WERI-Rb-1 (cell line): ENCODE measurements around the gene SETX.

Source experiments
- DNase-seq: peaks from one replicate; pipeline ENCODE4 v3.0.0-alpha.2; 2020
- H3K27ac ChIP-seq: fragments of 250-450 bp; sonication (Bioruptor Pico); 2 replicates; pipeline ENCODE4 v1.5.1; 2020; ENCODE audit warnings: mild to moderate bottlenecking, moderate library complexity
- H3K27me3 ChIP-seq: fragments of 250-450 bp; sonication (Bioruptor Pico); 2 replicates; pipeline ENCODE4 v1.5.1; 2021; ENCODE audit warnings: mild to moderate bottlenecking, low read depth, moderate library complexity; ENCODE audit not compliant: insufficient read depth, severe bottlenecking
- H3K36me3 ChIP-seq: fragments of 250-450 bp; sonication (Bioruptor Pico); 2 replicates; pipeline ENCODE4 v1.5.1; 2020; ENCODE audit warnings: mild to moderate bottlenecking, moderate library complexity
- H3K4me3 ChIP-seq: 2 replicates; pipeline ENCODE4 v1.5.1; 2011; ENCODE audit warnings: low read depth, mild to moderate bottlenecking, control low read depth, low read length
- H3K9me3 ChIP-seq: fragments of 250-450 bp; sonication (Bioruptor Pico); 2 replicates; pipeline ENCODE4 v1.5.1; 2021; ENCODE audit warnings: mild to moderate bottlenecking, moderate library complexity; ENCODE audit not compliant: severe bottlenecking
- TF ChIP-seq, protein P1 (sequence below): IDR thresholded peaks from 2 replicates; pipeline ENCODE4 v1.5.1; 2011; ENCODE audit warnings: low read depth, mild to moderate bottlenecking, control low read depth, inconsistent platforms, low read length

Gene SETX

GRCh38 chr9:132327537-132327936 lies 27.2 kb downstream of the SETX start:
- Histone ChIP-seq H3K4me3 (no peak overlapping the region), H3K9me3 (no peaks in the 10 kb centered on the region), H3K27ac (no peak overlapping the region), H3K27me3 (no peaks in the 10 kb centered on the region), H3K36me3 (peaks cover 88% of the 10 kb centered on the region)
- TF ChIP-seq, protein P1, sequence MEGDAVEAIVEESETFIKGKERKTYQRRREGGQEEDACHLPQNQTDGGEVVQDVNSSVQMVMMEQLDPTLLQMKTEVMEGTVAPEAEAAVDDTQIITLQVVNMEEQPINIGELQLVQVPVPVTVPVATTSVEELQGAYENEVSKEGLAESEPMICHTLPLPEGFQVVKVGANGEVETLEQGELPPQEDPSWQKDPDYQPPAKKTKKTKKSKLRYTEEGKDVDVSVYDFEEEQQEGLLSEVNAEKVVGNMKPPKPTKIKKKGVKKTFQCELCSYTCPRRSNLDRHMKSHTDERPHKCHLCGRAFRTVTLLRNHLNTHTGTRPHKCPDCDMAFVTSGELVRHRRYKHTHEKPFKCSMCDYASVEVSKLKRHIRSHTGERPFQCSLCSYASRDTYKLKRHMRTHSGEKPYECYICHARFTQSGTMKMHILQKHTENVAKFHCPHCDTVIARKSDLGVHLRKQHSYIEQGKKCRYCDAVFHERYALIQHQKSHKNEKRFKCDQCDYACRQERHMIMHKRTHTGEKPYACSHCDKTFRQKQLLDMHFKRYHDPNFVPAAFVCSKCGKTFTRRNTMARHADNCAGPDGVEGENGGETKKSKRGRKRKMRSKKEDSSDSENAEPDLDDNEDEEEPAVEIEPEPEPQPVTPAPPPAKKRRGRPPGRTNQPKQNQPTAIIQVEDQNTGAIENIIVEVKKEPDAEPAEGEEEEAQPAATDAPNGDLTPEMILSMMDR, result no peak
- DNase-seq, result no peak

DNA sequence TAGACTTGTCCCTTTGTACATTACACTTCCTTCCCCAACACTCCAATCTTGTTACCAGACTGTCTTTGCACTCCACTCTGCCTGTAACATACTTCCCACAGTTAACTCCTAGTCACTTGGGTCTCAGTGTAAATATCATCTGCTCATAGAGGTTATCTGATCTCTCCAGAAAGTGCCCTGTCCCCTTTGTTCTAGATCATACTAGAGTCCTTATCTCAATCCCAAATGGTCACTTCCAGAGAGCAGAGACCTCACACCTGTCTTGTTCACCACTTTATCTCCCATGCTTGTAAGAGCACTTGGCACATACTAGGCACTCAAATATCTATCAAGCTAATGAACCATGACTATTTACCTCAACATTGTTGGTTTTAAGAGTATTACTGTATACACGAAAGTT lies 30.4 kb downstream of the SETX start:
- TF ChIP-seq, protein P1, result no peak
- no peak overlapping the region for H3K4me3 ChIP-seq
- DNase-seq, result no peak
- no peaks in the 10 kb centered on the region for H3K9me3 ChIP-seq
- H3K36me3 ChIP-seq, result peaks cover 73% of the 10 kb centered on the region
- H3K27me3 ChIP-seq, result no peaks in the 10 kb centered on the region
- H3K27ac ChIP-seq, result no peak overlapping the region

DNA sequence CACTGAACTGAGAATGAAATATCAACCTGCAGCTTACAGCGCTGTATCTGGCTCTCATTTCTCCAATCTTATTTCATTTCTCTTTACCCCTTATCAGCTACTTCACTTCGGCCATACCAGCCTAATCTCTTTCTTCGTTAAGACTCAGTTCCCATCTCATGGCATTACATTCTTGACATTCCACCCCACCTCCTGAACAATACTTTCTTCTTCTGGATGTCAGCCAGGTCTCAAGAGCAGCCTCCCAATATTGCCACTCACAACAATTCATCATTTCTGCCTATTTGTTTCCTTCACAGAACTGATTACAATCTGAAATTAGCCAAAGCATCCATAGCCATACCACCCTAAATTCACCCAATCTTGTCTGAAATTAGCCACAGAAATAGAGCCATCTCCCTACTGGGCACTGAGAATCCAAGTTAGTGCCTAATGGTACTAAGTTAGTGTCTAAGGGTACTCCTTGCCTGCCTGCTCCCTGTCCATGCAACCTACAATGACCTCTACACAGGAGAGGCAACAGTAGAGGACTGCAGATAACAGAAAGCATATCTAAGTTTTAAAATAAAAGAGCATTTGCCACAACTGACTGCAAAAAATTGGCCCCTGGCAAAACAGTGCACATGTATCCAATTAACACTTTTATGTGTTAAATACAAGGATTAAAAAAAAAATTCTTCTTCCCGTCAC lies 35.2 kb downstream of the SETX start:
- DNase-seq, result no peak
- Histone ChIP-seq H3K36me3 (peaks cover 44% of the 10 kb centered on the region), H3K27me3 (no peaks in the 10 kb centered on the region), H3K27ac (no peak overlapping the region), H3K4me3 (no peak overlapping the region), H3K9me3 (no peaks in the 10 kb centered on the region)
- TF ChIP-seq, protein P1, result no peak

DNA sequence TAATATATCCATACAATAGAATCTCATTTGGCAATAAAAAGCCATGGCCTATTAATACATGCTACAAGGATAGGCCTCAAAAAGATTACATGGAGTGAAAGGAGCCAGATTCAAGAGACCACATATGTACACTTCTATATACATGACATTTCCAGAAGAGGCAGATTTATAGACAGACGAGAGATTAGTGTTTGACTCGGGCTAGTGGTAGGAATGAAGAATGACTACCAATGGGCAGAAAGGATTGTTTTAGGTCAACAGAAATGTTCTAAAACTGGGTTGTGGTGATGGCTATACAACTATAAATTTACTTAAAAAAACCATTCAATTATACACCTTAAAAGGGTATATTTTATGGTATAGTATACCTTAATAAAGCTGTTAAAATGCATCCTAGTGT lies 41.9 kb downstream of the SETX start:
- H3K27ac ChIP-seq, result no peak overlapping the region
- peaks cover 45% of the 10 kb centered on the region for H3K36me3 ChIP-seq
- H3K4me3 ChIP-seq, result no peak overlapping the region
- no peak for DNase-seq
- no peaks in the 10 kb centered on the region for H3K9me3 ChIP-seq
- TF ChIP-seq, protein P1, result peak; percentile 36; the same call in 1 of the 2 replicates
- no peaks in the 10 kb centered on the region for H3K27me3 ChIP-seq

DNA sequence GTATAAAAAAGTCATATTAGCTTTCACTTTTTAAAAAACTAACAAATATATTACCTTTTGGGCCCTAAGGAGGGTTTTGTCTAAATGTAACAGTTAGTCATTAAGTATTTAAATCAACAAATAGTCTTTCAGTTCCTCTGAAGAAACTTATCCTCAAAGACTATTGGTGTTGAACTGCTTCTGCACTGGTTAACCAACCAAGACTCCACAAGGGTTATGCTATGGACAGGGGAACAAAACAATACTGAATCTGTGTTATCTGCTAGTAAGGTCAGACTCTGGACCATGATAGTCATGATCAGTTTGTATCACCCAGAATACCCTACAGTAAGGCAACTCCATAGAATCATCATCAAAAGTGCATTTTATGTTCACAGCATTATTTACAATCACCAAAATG lies 42.4 kb downstream of the SETX start:
- TF ChIP-seq, protein P1, result no peak
- Histone ChIP-seq H3K9me3 (no peaks in the 10 kb centered on the region), H3K4me3 (no peak overlapping the region), H3K36me3 (peaks cover 45% of the 10 kb centered on the region), H3K27me3 (no peaks in the 10 kb centered on the region), H3K27ac (no peak overlapping the region)
- no peak for DNase-seq

- DNase-seq, result no peak
- TF ChIP-seq, protein P1, result no peak
- Histone ChIP-seq H3K27me3 (no peaks in the 10 kb centered on the region), H3K27ac (no peak overlapping the region), H3K9me3 (no peaks in the 10 kb centered on the region), H3K36me3 (peaks cover 49% of the 10 kb centered on the region), H3K4me3 (no peak overlapping the region)
Observed at GRCh38 chr9:132311978-132312377, 42.8 kb downstream of the SETX start.
